CD14-positive monocyte (primary cell): ENCODE measurements around the gene EIF4E. TPM values are rescaled to one million over a fixed set of nuclear protein-coding genes. Genes with fewer than 3 reads are reported as not detected.

ENCODE experiments used
- DNase-seq, 3 donors: peaks; one replicate each; pipeline ENCODE4 v3.0.0-alpha.2; 2011 to 2022
- H2AFZ ChIP-seq: 2 replicates; pipeline ENCODE4 v1.6.0; 2012; ENCODE audit warnings: mild to moderate bottlenecking, low read depth, low read length, inconsistent platforms; ENCODE audit not compliant: insufficient read depth, poor library complexity, severe bottlenecking
- H3K27ac ChIP-seq, 2 donors: 1 replicate in 1 of 2; 2 replicates in 1 of 2; pipeline ENCODE4 v1.5.1; 2012 to 2013; ENCODE audit warnings: low read length in 2 of 2, control low read depth in 1 of 2, inconsistent platforms in 1 of 2, low read depth in 1 of 2, mild to moderate bottlenecking in 1 of 2
- H3K27me3 ChIP-seq, 2 donors: one replicate each; pipeline versions ENCODE4 v1.6.0 to v1.6.1; 2011 to 2013; ENCODE audit warnings: low read length in 2 of 2; ENCODE audit not compliant: control insufficient read depth in 2 of 2, insufficient read depth in 2 of 2
- H3K36me3 ChIP-seq, 2 donors: replicated peaks in 1 of 2; 1 replicate in 1 of 2; 2 replicates in 1 of 2; pipeline versions ENCODE4 v1.5.1 to v1.6.1; 2012 to 2013; ENCODE audit warnings: low read length in 2 of 2, control low read depth in 1 of 2, inconsistent platforms in 1 of 2, mild to moderate bottlenecking in 1 of 2; ENCODE audit not compliant: insufficient read depth in 2 of 2, control insufficient read depth in 1 of 2
- H3K4me1 ChIP-seq, 2 donors: 1 replicate in 1 of 2; 2 replicates in 1 of 2; pipeline versions ENCODE4 v1.5.1 to v1.6.1; 2012 to 2013; ENCODE audit warnings: low read length in 2 of 2, control low read depth in 1 of 2, inconsistent platforms in 1 of 2, mild to moderate bottlenecking in 1 of 2, moderate library complexity in 1 of 2; ENCODE audit not compliant: insufficient read depth in 2 of 2, control insufficient read depth in 1 of 2
- H3K4me2 ChIP-seq: replicated peaks from 2 replicates; pipeline ENCODE3; 2012; ENCODE audit warnings: low read length, moderate library complexity, mild to moderate bottlenecking; ENCODE audit not compliant: poor library complexity, severe bottlenecking; ENCODE audit errors: extremely low read depth
- H3K4me3 ChIP-seq, 3 experiments: fragments of 200-600 bp in 1 of 3; sonication (generic) in 1 of 3; replicated peaks in 1 of 3; 1 replicate in 2 of 3; 2 replicates in 1 of 3; pipeline ENCODE4 v1.5.1; 2011 to 2013; ENCODE audit warnings: low read length in 3 of 3, mild to moderate bottlenecking in 3 of 3, control low read depth in 2 of 3, low read depth in 2 of 3, inconsistent platforms in 1 of 3, moderate library complexity in 1 of 3
- H3K79me2 ChIP-seq: 2 replicates; pipeline ENCODE4 v1.6.0; 2012; ENCODE audit warnings: mild to moderate bottlenecking, control low read depth, inconsistent platforms, low read length, moderate library complexity; ENCODE audit not compliant: insufficient read depth
- H3K9ac ChIP-seq: 2 replicates; pipeline ENCODE4 v1.6.0; 2017; ENCODE audit warnings: low read length, mild to moderate bottlenecking; ENCODE audit not compliant: insufficient read depth, poor library complexity, severe bottlenecking
- H3K9me3 ChIP-seq, 2 donors: replicated peaks in 1 of 2; 1 replicate in 1 of 2; 2 replicates in 1 of 2; pipeline versions ENCODE4 v1.5.1 to v1.6.1; 2012 to 2013; ENCODE audit warnings: low read length in 2 of 2, control low read depth in 1 of 2; ENCODE audit not compliant: control insufficient read depth in 1 of 2, insufficient read depth in 1 of 2
- H4K20me1 ChIP-seq: 2 replicates; pipeline ENCODE4 v1.6.0; 2012; ENCODE audit warnings: mild to moderate bottlenecking, low read length, control low read depth, moderate library complexity; ENCODE audit not compliant: insufficient read depth
- H3K27ac Mint-ChIP-seq, 7 donors: one replicate each; pipeline ENCODE4 v1.8.0; 2020; ENCODE audit warnings: mild to moderate bottlenecking in 7 of 7, mixed read lengths in 7 of 7, moderate library complexity in 6 of 7, inconsistent platforms in 2 of 7
- H3K27me3 Mint-ChIP-seq, 3 donors: one replicate each; pipeline ENCODE4 v1.8.0; 2021 to 2022; ENCODE audit warnings: low read depth in 3 of 3, mild to moderate bottlenecking in 3 of 3, mixed read lengths in 3 of 3, moderate library complexity in 3 of 3, inconsistent platforms in 1 of 3
- H3K36me3 Mint-ChIP-seq, 2 donors: one replicate each; pipeline ENCODE4 v1.8.0; 2020; ENCODE audit warnings: mixed read lengths in 2 of 2, inconsistent platforms in 1 of 2, mild to moderate bottlenecking in 1 of 2
- H3K4me1 Mint-ChIP-seq: one replicate; pipeline ENCODE4 v1.8.0; 2020; ENCODE audit warnings: mild to moderate bottlenecking, mixed read lengths
- H3K4me3 Mint-ChIP-seq, 2 donors: one replicate each; pipeline ENCODE4 v1.8.0; 2020; ENCODE audit warnings: mild to moderate bottlenecking in 2 of 2, mixed read lengths in 2 of 2, moderate library complexity in 1 of 2
- H3K9me3 Mint-ChIP-seq, 7 donors: one replicate each; pipeline ENCODE4 v1.8.0; 2020 to 2022; ENCODE audit warnings: mixed read lengths in 7 of 7, mild to moderate bottlenecking in 6 of 7, moderate library complexity in 6 of 7, inconsistent platforms in 2 of 7
- CTCF ChIP-seq: fragments of 200-600 bp; IDR thresholded peaks from one replicate; pipeline ENCODE4 v1.8.0; 2022; ENCODE audit warnings: antibody characterized with exemption, mild to moderate bottlenecking
- WGBS: methylation state at CpG from one replicate; pipeline ENCODE4 v1.1.5; 2013; ENCODE audit warnings: missing lambda C conversion rate; ENCODE audit not compliant: insufficient coverage; 5-methylcytosine and 5-hydroxymethylcytosine counted together
- intact Hi-C, 2 donors: fragments of 100-400 bp; cut with micrococcal nuclease; formaldehyde crosslinking; loops; one replicate each; pipeline versions ENCODE4 v1.15.0 to v1.15.1; 2023
- polyA plus RNA-seq, 3 donors: library from polyadenylated mRNA; depleted of rRNA in 1 of 3; unstranded in 2 of 3; stranded (reverse) in 1 of 3; fragments of 300-500 nt in 2 of 3; fragments of >200 nt in 1 of 3; fragmentation: Illumina TruSeq in 2 of 3; gene quantifications; 1 replicate in 2 of 3; 2 replicates in 1 of 3; pipeline ENCODE4 v1.2.3, GENCODE V29; 2012 to 2021

EIF4E gene
- polyA plus RNA-seq, 3 donors, result 25.0 to 50.8 (median 48.6) TPM

GRCh38 chr4:98967786-98968329 is 38.9 kb upstream of the EIF4E start:
- no peaks in the 10 kb centered on the region for H3K9me3 ChIP-seq
- H3K27me3 Mint-ChIP-seq, result peaks cover 0 to 2% (median 0%) of the 10 kb centered on the region in 3 donors
- H3K27ac ChIP-seq, result no peak overlapping the region
- H3K79me2 ChIP-seq, result no peaks in the 10 kb centered on the region
- H3K9ac ChIP-seq, result no peak overlapping the region
- H3K36me3 Mint-ChIP-seq, result no peaks in the 10 kb centered on the region
- 80% methylated on average over 1 of the region's 3 CpGs for WGBS
- TF ChIP-seq CTCF, result no peak
- H2AFZ ChIP-seq, result no peak overlapping the region
- H3K4me1 ChIP-seq, result no peaks in the 10 kb centered on the region
- no peaks in the 10 kb centered on the region for H3K27me3 ChIP-seq
- H3K27ac Mint-ChIP-seq, result no peak overlapping the region
- no peak overlapping the region for H3K4me3 ChIP-seq
- no peak for DNase-seq
- H3K4me3 Mint-ChIP-seq, result no peak overlapping the region
- no peaks in the 10 kb centered on the region for H3K36me3 ChIP-seq
- H3K9me3 Mint-ChIP-seq, result peaks cover 0 to 7% (median 1%) of the 10 kb centered on the region in 7 donors
- peaks cover 4% of the 10 kb centered on the region for H3K4me1 Mint-ChIP-seq
- H3K4me2 ChIP-seq, result no peak overlapping the region
- no peaks in the 10 kb centered on the region for H4K20me1 ChIP-seq
- intact Hi-C loops, result no loop called here

- WGBS, result no CpG with 5 or more reads among the region's 3 CpGs
- Histone ChIP-seq H3K4me2 (no peak overlapping the region), H3K9me3 (no peaks in the 10 kb centered on the region), H3K27me3 (no peaks in the 10 kb centered on the region), H3K79me2 (no peaks in the 10 kb centered on the region), H2AFZ (no peak overlapping the region), H3K36me3 (no peaks in the 10 kb centered on the region), H3K9ac (no peak overlapping the region), H3K4me3 (no peak overlapping the region), H4K20me1 (no peaks in the 10 kb centered on the region), H3K27ac (no peak overlapping the region), H3K4me1 (no peaks in the 10 kb centered on the region)
- no peak for DNase-seq
- peaks cover 0 to 2% (median 0%) of the 10 kb centered on the region in 3 donors for H3K27me3 Mint-ChIP-seq
- peaks cover 4% of the 10 kb centered on the region for H3K4me1 Mint-ChIP-seq
- H3K36me3 Mint-ChIP-seq, result no peaks in the 10 kb centered on the region
- H3K9me3 Mint-ChIP-seq, result peaks cover 0 to 7% (median 2%) of the 10 kb centered on the region in 7 donors
- intact Hi-C loops, result no loop called here
- no peak overlapping the region for H3K4me3 Mint-ChIP-seq
- no peak for TF ChIP-seq CTCF
- H3K27ac Mint-ChIP-seq, result no peak overlapping the region
Measured at GRCh38 chr4:98966926-98967325, 38.0 kb upstream of the EIF4E start.
